Measurements from ENCODE around the gene PER1. TPM values are rescaled to one million over a fixed set of nuclear protein-coding genes. Genes with fewer than 3 reads are reported as not detected.

PER1 gene
- total RNA-seq, 1 experiment from 2014 or later, result 17.1 TPM

GRCh38 chr17:8141741-8142140, 10.5 kb downstream of the PER1 start:
- in situ Hi-C loops (cut with HindIII; ENCODE audit: low pct_unique_long_range_greater_than_20kb, low sequenced_read_pairs) (no loop called here), intact Hi-C loops (cut with micrococcal nuclease; ENCODE audit: unreplicated experiment) (no loop called here)
- Histone ChIP-seq H3K36me3 (ENCODE audit: control insufficient read depth, insufficient read depth, low read length) (no peaks in the 10 kb centered on the region; the same call in 1 of the 2 replicates), H3K27ac (ENCODE audit: low read length) (no peak overlapping the region), H3K27me3 (ENCODE audit: control insufficient read depth, insufficient read depth, low read length) (no peaks in the 10 kb centered on the region), H3K4me1 (ENCODE audit: control insufficient read depth, insufficient read depth, low read length) (no peaks in the 10 kb centered on the region), H3K9me3 (ENCODE audit: control insufficient read depth, insufficient read depth, low read depth, low read length) (no peaks in the 10 kb centered on the region), H3K4me3 (ENCODE audit: low read depth in 2 of 2, low read length in 2 of 2) (no peak overlapping the region)
- POLR2A ChIA-PET, result interaction anchor here (0.6 kb wide), 1 partner anchor 527 kb away, joined by 3 read pairs; the partner anchor contains the start of gene FXR2
- ATAC-seq (no peak), DNase-seq (ENCODE audit: low read depth, low spot score) (no peak)
- CTCF ChIA-PET, result no interaction called here
- TF ChIP-seq TCF7L2 (IDR thresholded peaks at IDR 0.05; ENCODE audit: low read depth, low read length) (no peak), CTCF (IDR thresholded peaks at IDR 0.05) (no peak), POLR2AphosphoS5 (IDR thresholded peaks at IDR 0.05; ENCODE audit: low read depth, low read length) (no peak), REST (IDR thresholded peaks at IDR 0.05; ENCODE audit: insufficient read depth in 1 of 2, low read depth in 2 of 2, low read length in 1 of 2) (no peak), SIN3A (IDR thresholded peaks at IDR 0.05; ENCODE audit: borderline replicate concordance, insufficient read depth, low read depth, low read length) (no peak)
- no TSS peak for BruUV-seq (replicated peaks)

- Histone ChIP-seq H3K9me3 (ENCODE audit: control insufficient read depth, insufficient read depth, low read depth, low read length) (no peaks in the 10 kb centered on the region), H3K36me3 (ENCODE audit: control insufficient read depth, insufficient read depth, low read length) (no peaks in the 10 kb centered on the region), H3K27me3 (ENCODE audit: control insufficient read depth, insufficient read depth, low read length) (no peaks in the 10 kb centered on the region), H3K4me3 (ENCODE audit: low read depth in 2 of 2, low read length in 2 of 2) (no peak overlapping the region), H3K4me1 (ENCODE audit: control insufficient read depth, insufficient read depth, low read length) (no peaks in the 10 kb centered on the region), H3K27ac (ENCODE audit: low read length) (no peak overlapping the region)
- no TSS peak for BruUV-seq (replicated peaks)
- in situ Hi-C loops (cut with HindIII; ENCODE audit: low pct_unique_long_range_greater_than_20kb, low sequenced_read_pairs) (no loop called here), intact Hi-C loops (cut with micrococcal nuclease; ENCODE audit: unreplicated experiment) (no loop called here)
- ChIA-PET POLR2A (interaction anchor here (0.6 kb wide), 2 partner anchors 163 to 526 kb away, joined by 3 to 4 read pairs; partner anchors contain the start of gene FXR2), CTCF (no interaction called here)
- DNase-seq (ENCODE audit: low read depth, low spot score), result no peak
- TF ChIP-seq SIN3A (IDR thresholded peaks at IDR 0.05; ENCODE audit: borderline replicate concordance, insufficient read depth, low read depth, low read length), result no peak
- no peak for ATAC-seq
Observed at GRCh38 chr17:8141045-8141444, 11.2 kb downstream of the PER1 start.

- in situ Hi-C loops (cut with HindIII; ENCODE audit: low pct_unique_long_range_greater_than_20kb, low sequenced_read_pairs), result no loop called here
- Histone ChIP-seq H3K27ac (ENCODE audit: low read length) (no peak overlapping the region), H3K4me3 (ENCODE audit: low read depth in 2 of 2, low read length in 2 of 2) (no peak overlapping the region), H3K9me3 (ENCODE audit: control insufficient read depth, insufficient read depth, low read depth, low read length) (no peaks in the 10 kb centered on the region), H3K36me3 (ENCODE audit: control insufficient read depth, insufficient read depth, low read length) (no peaks in the 10 kb centered on the region), H3K27me3 (ENCODE audit: control insufficient read depth, insufficient read depth, low read length) (no peaks in the 10 kb centered on the region), H3K4me1 (ENCODE audit: control insufficient read depth, insufficient read depth, low read length) (no peaks in the 10 kb centered on the region)
- no peak for DNase-seq (ENCODE audit: low read depth, low spot score)
- intact Hi-C loops (cut with micrococcal nuclease; ENCODE audit: unreplicated experiment), result no loop called here
- no peak for ATAC-seq
- TF ChIP-seq POLR2AphosphoS5 (IDR thresholded peaks at IDR 0.05; ENCODE audit: low read depth, low read length) (no peak), SIN3A (IDR thresholded peaks at IDR 0.05; ENCODE audit: borderline replicate concordance, insufficient read depth, low read depth, low read length) (no peak), REST (IDR thresholded peaks at IDR 0.05; ENCODE audit: insufficient read depth in 1 of 2, low read depth in 2 of 2, low read length in 1 of 2) (no peak), TCF7L2 (IDR thresholded peaks at IDR 0.05; ENCODE audit: low read depth, low read length) (no peak), CTCF (IDR thresholded peaks at IDR 0.05) (no peak)
- BruUV-seq (replicated peaks), result no TSS peak
- POLR2A ChIA-PET, result interaction anchor here (0.6 kb wide), 1 partner anchor 164 kb away, joined by 4 read pairs; no protein-coding TSS in a partner anchor
- CTCF ChIA-PET, result no interaction called here
Observed at GRCh38 chr17:8140065-8141029, 11.9 kb downstream of the PER1 start.

All from Panc1 (cell line).